NB4 (cell line): ENCODE results near the gene PLAC1.

Experiments
- POLR2A ChIP-seq: IDR thresholded peaks from 2 replicates; pipeline ENCODE4 v1.6.1; 2011; ENCODE audit warnings: mild to moderate bottlenecking; ENCODE audit not compliant: insufficient read length; ENCODE audit errors: extremely low read depth
- TF ChIP-seq, protein P1 (sequence below): IDR thresholded peaks from one replicate; pipeline ENCODE4 v1.5.1; 2012; ENCODE audit warnings: low read depth, low read length

- TF ChIP-seq, protein P1, sequence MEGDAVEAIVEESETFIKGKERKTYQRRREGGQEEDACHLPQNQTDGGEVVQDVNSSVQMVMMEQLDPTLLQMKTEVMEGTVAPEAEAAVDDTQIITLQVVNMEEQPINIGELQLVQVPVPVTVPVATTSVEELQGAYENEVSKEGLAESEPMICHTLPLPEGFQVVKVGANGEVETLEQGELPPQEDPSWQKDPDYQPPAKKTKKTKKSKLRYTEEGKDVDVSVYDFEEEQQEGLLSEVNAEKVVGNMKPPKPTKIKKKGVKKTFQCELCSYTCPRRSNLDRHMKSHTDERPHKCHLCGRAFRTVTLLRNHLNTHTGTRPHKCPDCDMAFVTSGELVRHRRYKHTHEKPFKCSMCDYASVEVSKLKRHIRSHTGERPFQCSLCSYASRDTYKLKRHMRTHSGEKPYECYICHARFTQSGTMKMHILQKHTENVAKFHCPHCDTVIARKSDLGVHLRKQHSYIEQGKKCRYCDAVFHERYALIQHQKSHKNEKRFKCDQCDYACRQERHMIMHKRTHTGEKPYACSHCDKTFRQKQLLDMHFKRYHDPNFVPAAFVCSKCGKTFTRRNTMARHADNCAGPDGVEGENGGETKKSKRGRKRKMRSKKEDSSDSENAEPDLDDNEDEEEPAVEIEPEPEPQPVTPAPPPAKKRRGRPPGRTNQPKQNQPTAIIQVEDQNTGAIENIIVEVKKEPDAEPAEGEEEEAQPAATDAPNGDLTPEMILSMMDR, result no peak
- no peak for TF ChIP-seq POLR2A
Observed at GRCh38 chrX:134533952-134534351, 124.3 kb downstream of the PLAC1 start.
